Loucy (cell line): Measurements from ENCODE around the gene KIAA2012.

ENCODE experiments used
- H2AFZ ChIP-seq: fragments of 200-600 bp; sonication (generic); 2 replicates; pipeline ENCODE4 v1.6.0; 2016; ENCODE audit warnings: antibody characterized with exemption, mild to moderate bottlenecking, low read length, moderate library complexity
- H3F3A ChIP-seq: fragments of 200-600 bp; 2 replicates; pipeline ENCODE4 v1.6.0; 2016; ENCODE audit warnings: antibody characterized with exemption, low read depth, mild to moderate bottlenecking
- H3K27me3 ChIP-seq: fragments of 200-600 bp; sonication (generic); 2 replicates; pipeline ENCODE4 v1.6.1; 2014; ENCODE audit warnings: low read length, mild to moderate bottlenecking; ENCODE audit not compliant: insufficient read depth, poor library complexity, severe bottlenecking
- H3K36me3 ChIP-seq: fragments of 200-600 bp; sonication (generic); 2 replicates; pipeline ENCODE4 v1.6.1; 2016; ENCODE audit warnings: low read length; ENCODE audit not compliant: insufficient read depth
- H3K4me1 ChIP-seq: fragments of 200-600 bp; sonication (generic); 2 replicates; pipeline ENCODE4 v1.5.1; 2014; ENCODE audit warnings: low read length, mild to moderate bottlenecking; ENCODE audit not compliant: insufficient read depth, poor library complexity, severe bottlenecking
- H3K4me2 ChIP-seq: fragments of 200-600 bp; sonication (generic); 2 replicates; pipeline ENCODE4 v1.6.0; 2014; ENCODE audit warnings: antibody characterized with exemption, low read length, low read depth, mild to moderate bottlenecking; ENCODE audit not compliant: poor library complexity, severe bottlenecking
- H3K4me3 ChIP-seq: fragments of 200-600 bp; sonication (generic); 2 replicates; pipeline ENCODE4 v1.5.1; 2014; ENCODE audit warnings: low read length, mild to moderate bottlenecking, mixed read lengths; ENCODE audit not compliant: poor library complexity, severe bottlenecking
- H3K79me2 ChIP-seq: fragments of 200-600 bp; sonication (generic); 2 replicates; pipeline ENCODE4 v1.6.1; 2014; ENCODE audit warnings: low read length; ENCODE audit not compliant: insufficient read depth
- H3K9ac ChIP-seq: fragments of 200-600 bp; sonication (generic); 2 replicates; pipeline ENCODE4 v1.6.0; 2014; ENCODE audit warnings: mild to moderate bottlenecking, low read depth, low read length, moderate library complexity; ENCODE audit not compliant: poor library complexity, severe bottlenecking
- H3K9me2 ChIP-seq: fragments of 200-600 bp; sonication (generic); replicated peaks from 2 replicates; pipeline ENCODE4 v1.6.1; 2016; ENCODE audit warnings: low read depth, low read length, mixed read lengths
- H3K9me3 ChIP-seq: fragments of 200-600 bp; sonication (generic); 2 replicates; pipeline ENCODE4 v1.6.1; 2014; ENCODE audit warnings: mild to moderate bottlenecking, antibody characterized with exemption, low read length, low read depth; ENCODE audit not compliant: insufficient read depth
- H4K20me1 ChIP-seq: fragments of 200-600 bp; sonication (generic); 2 replicates; pipeline ENCODE4 v1.6.0; 2014; ENCODE audit warnings: antibody characterized with exemption, low read length, mild to moderate bottlenecking; ENCODE audit not compliant: insufficient read depth, poor library complexity, severe bottlenecking
- EZH2phosphoT487 ChIP-seq: fragments of 200-600 bp; IDR thresholded peaks from 2 replicates; pipeline ENCODE4 v1.6.1; 2018; ENCODE audit warnings: antibody characterized with exemption, mild to moderate bottlenecking, moderate library complexity, borderline replicate concordance
- TF ChIP-seq, protein P1 (sequence below): fragments of 200-600 bp; sonication (generic); conservative IDR thresholded peaks from 2 replicates; pipeline ENCODE4 v1.5.1; 2014; ENCODE audit warnings: mild to moderate bottlenecking, antibody characterized with exemption, low read length

KIAA2012 gene

DNA sequence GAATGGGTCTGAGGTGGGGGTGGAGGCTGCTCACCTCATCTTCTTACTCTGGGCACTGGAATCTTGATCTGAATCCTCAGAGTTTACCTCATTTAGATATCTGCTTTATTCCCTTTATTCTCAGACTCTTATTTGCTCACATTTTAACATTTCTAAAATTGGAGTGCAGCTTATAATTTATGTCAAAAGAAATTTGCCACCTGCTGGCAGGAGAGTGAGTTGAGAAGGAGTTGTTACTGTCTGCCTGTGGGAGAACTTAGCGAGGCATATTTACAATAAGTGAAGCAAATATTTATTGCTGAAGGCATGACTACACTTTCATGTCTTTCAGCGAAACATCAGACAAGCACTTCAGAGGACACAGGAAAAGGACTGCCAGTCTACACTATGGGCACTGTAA lies 16.4 kb upstream of the KIAA2012 start:
- no peaks in the 10 kb centered on the region for H3K79me2 ChIP-seq
- H3K27me3 ChIP-seq, result no peaks in the 10 kb centered on the region
- H3K36me3 ChIP-seq, result no peaks in the 10 kb centered on the region
- H3K4me2 ChIP-seq, result peak overlapping the region; percentile 42
- H3K9me2 ChIP-seq, result no peaks in the 10 kb centered on the region
- peaks cover 3% of the 10 kb centered on the region for H3K4me1 ChIP-seq
- no peak for TF ChIP-seq EZH2phosphoT487
- TF ChIP-seq, protein P1, sequence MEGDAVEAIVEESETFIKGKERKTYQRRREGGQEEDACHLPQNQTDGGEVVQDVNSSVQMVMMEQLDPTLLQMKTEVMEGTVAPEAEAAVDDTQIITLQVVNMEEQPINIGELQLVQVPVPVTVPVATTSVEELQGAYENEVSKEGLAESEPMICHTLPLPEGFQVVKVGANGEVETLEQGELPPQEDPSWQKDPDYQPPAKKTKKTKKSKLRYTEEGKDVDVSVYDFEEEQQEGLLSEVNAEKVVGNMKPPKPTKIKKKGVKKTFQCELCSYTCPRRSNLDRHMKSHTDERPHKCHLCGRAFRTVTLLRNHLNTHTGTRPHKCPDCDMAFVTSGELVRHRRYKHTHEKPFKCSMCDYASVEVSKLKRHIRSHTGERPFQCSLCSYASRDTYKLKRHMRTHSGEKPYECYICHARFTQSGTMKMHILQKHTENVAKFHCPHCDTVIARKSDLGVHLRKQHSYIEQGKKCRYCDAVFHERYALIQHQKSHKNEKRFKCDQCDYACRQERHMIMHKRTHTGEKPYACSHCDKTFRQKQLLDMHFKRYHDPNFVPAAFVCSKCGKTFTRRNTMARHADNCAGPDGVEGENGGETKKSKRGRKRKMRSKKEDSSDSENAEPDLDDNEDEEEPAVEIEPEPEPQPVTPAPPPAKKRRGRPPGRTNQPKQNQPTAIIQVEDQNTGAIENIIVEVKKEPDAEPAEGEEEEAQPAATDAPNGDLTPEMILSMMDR, result peak; percentile 69
- no peak overlapping the region for H3K4me3 ChIP-seq
- no peak overlapping the region for H3K9ac ChIP-seq
- no peaks in the 10 kb centered on the region for H4K20me1 ChIP-seq
- peak overlapping the region; percentile 64 for H2AFZ ChIP-seq
- H3F3A ChIP-seq, result no peaks in the 10 kb centered on the region
- no peaks in the 10 kb centered on the region for H3K9me3 ChIP-seq

DNA sequence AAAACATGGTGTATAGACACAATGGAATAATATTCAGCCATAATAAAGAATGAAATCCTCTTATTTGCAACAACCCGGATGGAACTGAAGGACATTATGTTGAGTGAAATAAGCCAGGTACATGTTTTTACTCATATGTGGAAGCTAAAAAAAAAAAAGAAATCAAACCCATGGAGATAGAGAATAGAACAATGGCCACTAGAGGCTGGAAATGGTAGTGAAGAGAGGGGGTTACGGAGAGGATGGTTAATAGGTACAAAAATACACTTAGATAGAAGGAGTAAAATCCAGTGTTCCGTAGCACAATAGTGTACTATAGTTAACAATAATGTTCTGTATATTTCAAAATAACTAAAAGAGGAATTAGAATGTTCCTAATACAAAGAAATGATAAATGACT lies 12.8 kb upstream of the KIAA2012 start:
- no peak overlapping the region for H3K4me2 ChIP-seq
- H3K27me3 ChIP-seq, result no peaks in the 10 kb centered on the region
- H3F3A ChIP-seq, result no peaks in the 10 kb centered on the region
- no peak overlapping the region for H3K4me3 ChIP-seq
- no peaks in the 10 kb centered on the region for H3K9me2 ChIP-seq
- no peak overlapping the region for H3K9ac ChIP-seq
- no peaks in the 10 kb centered on the region for H3K79me2 ChIP-seq
- TF ChIP-seq EZH2phosphoT487, result no peak
- TF ChIP-seq, protein P1, result peak; percentile 57
- no peaks in the 10 kb centered on the region for H3K9me3 ChIP-seq
- peaks cover 3% of the 10 kb centered on the region for H3K4me1 ChIP-seq
- no peaks in the 10 kb centered on the region for H3K36me3 ChIP-seq
- no peaks in the 10 kb centered on the region for H4K20me1 ChIP-seq
- no peak overlapping the region for H2AFZ ChIP-seq

DNA sequence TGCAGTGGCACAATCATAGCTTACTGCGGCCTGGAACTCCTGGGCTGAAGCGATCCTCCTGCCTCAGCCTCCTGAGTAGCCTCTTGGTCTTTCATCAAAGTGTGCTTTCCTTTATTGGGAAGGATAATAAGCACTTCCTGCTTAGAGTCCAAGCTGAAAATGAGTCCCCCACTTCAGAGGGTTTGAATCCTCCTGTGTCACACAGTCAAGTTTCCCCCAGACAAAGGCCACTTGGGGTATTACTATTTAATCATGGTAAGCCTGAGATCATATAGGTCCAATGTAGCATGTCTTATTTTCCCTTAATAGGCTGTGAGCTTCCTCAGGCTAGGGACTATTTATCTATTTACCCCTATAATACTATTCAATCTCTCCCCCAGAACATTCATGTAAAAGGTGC lies 11.4 kb upstream of the KIAA2012 start:
- Histone ChIP-seq H3K4me1 (peaks cover 3% of the 10 kb centered on the region), H3K9ac (no peak overlapping the region), H3F3A (no peaks in the 10 kb centered on the region), H3K9me3 (no peaks in the 10 kb centered on the region), H4K20me1 (no peaks in the 10 kb centered on the region), H3K36me3 (no peaks in the 10 kb centered on the region), H3K27me3 (no peaks in the 10 kb centered on the region), H3K4me2 (no peak overlapping the region), H2AFZ (peak overlapping the region; percentile 35; the same call in 1 of the 2 replicates), H3K9me2 (no peaks in the 10 kb centered on the region), H3K79me2 (no peaks in the 10 kb centered on the region), H3K4me3 (no peak overlapping the region)
- TF ChIP-seq EZH2phosphoT487, result no peak
- TF ChIP-seq, protein P1, result no peak
